ENCODE data around the gene FRMD4A. TPM values are rescaled to one million over a fixed set of nuclear protein-coding genes. Genes with fewer than 3 reads are reported as not detected.

Gene FRMD4A
- polyA plus RNA-seq, 1 donor (not counting 4 experiments of a cell fraction or from before 2014, with no cell fraction given) = 12.9 TPM

DNA sequence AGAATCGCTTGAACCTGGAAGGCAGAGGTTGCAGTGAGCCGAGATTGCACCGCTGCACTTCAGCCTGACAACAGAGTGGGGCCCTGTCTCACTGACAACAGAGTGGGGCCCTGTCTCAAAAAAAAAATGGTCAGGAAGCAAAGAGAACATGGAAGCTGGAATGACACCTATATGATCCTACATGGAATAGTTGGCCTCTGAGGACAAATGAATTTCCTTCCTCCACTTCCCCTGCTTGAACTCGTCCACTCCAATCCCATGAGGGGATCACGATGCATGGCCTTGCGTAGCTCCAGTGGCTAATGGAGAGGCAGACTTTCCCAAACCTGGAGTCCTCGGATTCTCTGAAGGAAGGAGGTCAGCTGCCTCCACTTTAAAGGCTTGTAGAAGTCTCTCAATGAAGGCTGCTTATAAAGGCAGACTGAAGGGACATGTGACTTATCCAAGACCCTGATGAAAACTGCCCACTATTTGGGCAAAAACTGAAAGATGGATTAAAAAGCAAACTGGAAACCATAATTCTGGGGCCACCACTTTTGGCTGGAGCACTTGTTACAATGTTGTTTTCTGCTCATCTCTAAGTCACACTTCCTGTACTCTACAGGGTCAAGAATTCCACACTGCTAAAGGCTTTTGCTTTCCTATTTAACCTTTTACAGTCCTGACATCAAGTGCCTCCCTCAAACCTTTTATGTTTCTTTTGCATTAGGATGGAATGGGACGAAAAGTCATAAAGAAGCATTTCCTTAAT lies 529.4 kb downstream of the FRMD4A start:
- no peak for TF ChIP-seq EZH2 (IDR thresholded peaks at IDR 0.05; ENCODE audit: low read length)
- TF ChIP-seq, protein P1, sequence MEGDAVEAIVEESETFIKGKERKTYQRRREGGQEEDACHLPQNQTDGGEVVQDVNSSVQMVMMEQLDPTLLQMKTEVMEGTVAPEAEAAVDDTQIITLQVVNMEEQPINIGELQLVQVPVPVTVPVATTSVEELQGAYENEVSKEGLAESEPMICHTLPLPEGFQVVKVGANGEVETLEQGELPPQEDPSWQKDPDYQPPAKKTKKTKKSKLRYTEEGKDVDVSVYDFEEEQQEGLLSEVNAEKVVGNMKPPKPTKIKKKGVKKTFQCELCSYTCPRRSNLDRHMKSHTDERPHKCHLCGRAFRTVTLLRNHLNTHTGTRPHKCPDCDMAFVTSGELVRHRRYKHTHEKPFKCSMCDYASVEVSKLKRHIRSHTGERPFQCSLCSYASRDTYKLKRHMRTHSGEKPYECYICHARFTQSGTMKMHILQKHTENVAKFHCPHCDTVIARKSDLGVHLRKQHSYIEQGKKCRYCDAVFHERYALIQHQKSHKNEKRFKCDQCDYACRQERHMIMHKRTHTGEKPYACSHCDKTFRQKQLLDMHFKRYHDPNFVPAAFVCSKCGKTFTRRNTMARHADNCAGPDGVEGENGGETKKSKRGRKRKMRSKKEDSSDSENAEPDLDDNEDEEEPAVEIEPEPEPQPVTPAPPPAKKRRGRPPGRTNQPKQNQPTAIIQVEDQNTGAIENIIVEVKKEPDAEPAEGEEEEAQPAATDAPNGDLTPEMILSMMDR (optimal IDR thresholded peaks at IDR 0.05 in 1 of 3, IDR thresholded peaks at IDR 0.05 in 1 of 3, conservative IDR thresholded peaks at IDR 0.05 in 1 of 3; ENCODE audit: extremely low read depth in 1 of 3, insufficient read depth in 2 of 3, low read length in 3 of 3) = no peak
- H3K4me2 ChIP-seq (ENCODE audit: control insufficient read depth, extremely low read depth, insufficient read depth, low read depth, low read length) = no peak overlapping the region
- no peaks in the 10 kb centered on the region for H3K9me3 ChIP-seq (ENCODE audit: control insufficient read depth, low read depth, low read length)
- H4K20me1 ChIP-seq (ENCODE audit: control insufficient read depth, extremely low read depth, insufficient read depth, low read length) = no peaks in the 10 kb centered on the region
- no peaks in the 10 kb centered on the region for H3K9me1 ChIP-seq (ENCODE audit: control insufficient read depth, extremely low read depth, insufficient read depth, low read length)
- H3K79me2 ChIP-seq (ENCODE audit: control insufficient read depth, insufficient read depth, low read length) = no peaks in the 10 kb centered on the region
- no peak overlapping the region for H3K27ac ChIP-seq (ENCODE audit: control insufficient read depth, insufficient read depth, low read length)
- FAIRE-seq = no peak
- no peak overlapping the region for H2AFZ ChIP-seq (ENCODE audit: control insufficient read depth, low read length)
- H3K27me3 ChIP-seq (ENCODE audit: control insufficient read depth, extremely low read depth, insufficient read depth, low read length) = no peaks in the 10 kb centered on the region
- dilution Hi-C loops (cut with MboI; ENCODE audit: extremely low pct_ligation_motif_present, low sequenced_read_pairs) = no loop called here
- H3K4me3 ChIP-seq (ENCODE audit: control insufficient read depth in 2 of 3, extremely low read depth in 1 of 3, insufficient read depth in 2 of 3, low read depth in 1 of 3, low read length in 3 of 3) = no peak overlapping the region
- H3K36me3 ChIP-seq (ENCODE audit: control insufficient read depth in 2 of 2, extremely low read depth in 1 of 2, insufficient read depth in 2 of 2, low read length in 2 of 2) = no peaks in the 10 kb centered on the region
- H3K9ac ChIP-seq (ENCODE audit: control insufficient read depth, extremely low read depth, insufficient read depth, low read length) = no peak overlapping the region
- H3K4me1 ChIP-seq (ENCODE audit: control insufficient read depth, extremely low read depth, insufficient read depth, low read length) = peaks cover 2% of the 10 kb centered on the region
- DNase-seq (ENCODE audit: low read depth, low spot score) = no peak

DNA sequence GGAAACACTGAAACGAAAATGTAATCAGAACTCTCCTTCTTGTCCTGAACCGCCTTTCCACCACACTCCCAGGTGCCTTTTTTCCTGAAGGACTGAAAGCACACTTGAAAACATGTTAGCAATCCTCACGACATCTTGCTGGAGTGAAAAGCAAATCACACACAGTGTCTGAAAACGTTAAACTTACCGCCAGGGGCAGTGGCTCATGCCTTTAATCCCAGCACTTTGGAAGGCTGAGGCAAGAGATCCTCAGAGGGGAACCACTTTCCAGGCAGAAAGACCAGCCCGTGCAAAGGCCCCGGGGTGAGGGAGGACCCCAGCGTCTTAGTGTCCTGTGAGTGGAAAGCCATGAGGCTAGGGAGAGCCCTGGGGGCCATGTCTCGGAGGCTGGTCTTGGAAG lies 533.6 kb downstream of the FRMD4A start:
- no peaks in the 10 kb centered on the region for H4K20me1 ChIP-seq (ENCODE audit: control insufficient read depth, extremely low read depth, insufficient read depth, low read length)
- dilution Hi-C loops (cut with MboI; ENCODE audit: extremely low pct_ligation_motif_present, low sequenced_read_pairs) = no loop called here
- H3K9me1 ChIP-seq (ENCODE audit: control insufficient read depth, extremely low read depth, insufficient read depth, low read length) = no peaks in the 10 kb centered on the region
- no peak for TF ChIP-seq EZH2 (IDR thresholded peaks at IDR 0.05; ENCODE audit: low read length)
- TF ChIP-seq, protein P1 (optimal IDR thresholded peaks at IDR 0.05 in 1 of 3, IDR thresholded peaks at IDR 0.05 in 1 of 3, conservative IDR thresholded peaks at IDR 0.05 in 1 of 3; ENCODE audit: extremely low read depth in 1 of 3, insufficient read depth in 2 of 3, low read length in 3 of 3) = no peak
- H3K36me3 ChIP-seq (ENCODE audit: control insufficient read depth in 2 of 2, extremely low read depth in 1 of 2, insufficient read depth in 2 of 2, low read length in 2 of 2) = no peaks in the 10 kb centered on the region
- H2AFZ ChIP-seq (ENCODE audit: control insufficient read depth, low read length) = no peak overlapping the region
- no peaks in the 10 kb centered on the region for H3K79me2 ChIP-seq (ENCODE audit: control insufficient read depth, insufficient read depth, low read length)
- H3K27me3 ChIP-seq (ENCODE audit: control insufficient read depth, extremely low read depth, insufficient read depth, low read length) = no peaks in the 10 kb centered on the region
- H3K4me3 ChIP-seq (ENCODE audit: control insufficient read depth in 2 of 3, extremely low read depth in 1 of 3, insufficient read depth in 2 of 3, low read depth in 1 of 3, low read length in 3 of 3) = no peak overlapping the region
- DNase-seq (ENCODE audit: low read depth, low spot score) = no peak
- H3K9ac ChIP-seq (ENCODE audit: control insufficient read depth, extremely low read depth, insufficient read depth, low read length) = no peak overlapping the region
- H3K27ac ChIP-seq (ENCODE audit: control insufficient read depth, insufficient read depth, low read length) = no peak overlapping the region
- H3K4me2 ChIP-seq (ENCODE audit: control insufficient read depth, extremely low read depth, insufficient read depth, low read depth, low read length) = no peak overlapping the region
- FAIRE-seq = no peak
- no peaks in the 10 kb centered on the region for H3K4me1 ChIP-seq (ENCODE audit: control insufficient read depth, extremely low read depth, insufficient read depth, low read length)
- no peaks in the 10 kb centered on the region for H3K9me3 ChIP-seq (ENCODE audit: control insufficient read depth, low read depth, low read length)
